Midbrain (tissue), 1 donor: ENCODE measurements around the gene UXT.
A peak's percentile ranks its signal among the peaks of the same experiment; 100 is the strongest.

ENCODE experiments used
- DNase-seq: peaks from one replicate; lab custom pipeline; 2025; lab: John Stamatoyannopoulos, UW

UXT gene

DNA sequence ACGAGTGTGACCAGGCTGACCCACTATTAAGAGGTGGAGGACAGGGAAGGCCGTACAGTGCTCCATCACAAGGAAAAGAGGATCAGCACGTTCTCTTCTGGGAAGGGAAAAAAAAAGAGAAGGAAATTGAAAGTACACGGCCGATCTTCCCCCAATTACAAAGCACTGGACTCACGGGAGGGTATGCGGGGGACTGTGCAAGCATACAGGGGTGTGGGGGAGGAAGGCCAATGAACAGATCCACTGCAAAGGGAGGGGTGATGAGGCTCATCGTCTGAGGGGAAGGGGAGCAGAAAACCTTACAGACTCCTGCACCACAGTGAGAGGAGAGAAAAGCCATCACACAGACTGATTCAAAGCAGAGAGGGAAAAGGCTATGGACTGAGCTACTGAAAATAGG, 9.7 kb downstream of the UXT start:
- DNase-seq: no peak

- DNase-seq: no peak
These were observed 10.6 kb downstream of the UXT start for GRCh38 chrX:47648376-47648775.

DNA sequence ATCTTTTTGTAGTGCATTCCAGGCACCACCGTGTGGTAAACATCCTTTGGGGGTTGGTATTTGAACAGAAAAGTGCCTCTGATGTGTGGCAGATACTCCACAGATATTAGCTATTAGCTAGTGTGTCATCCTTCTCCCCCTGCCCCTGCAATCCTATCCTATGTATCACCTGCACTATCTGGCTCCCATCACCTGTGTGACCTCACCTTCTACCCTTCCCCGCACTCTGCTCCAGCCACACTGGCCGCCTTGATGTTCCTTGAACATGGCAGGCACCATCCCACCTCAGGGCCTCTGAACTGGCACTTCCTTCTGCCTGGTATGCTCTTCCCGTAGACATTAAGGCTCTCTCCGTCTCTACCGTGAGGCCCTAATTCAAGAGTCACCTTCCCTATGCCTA, 12.3 kb downstream of the UXT start:
- DNase-seq: no peak

- DNase-seq: no peak
These were observed 13.4 kb downstream of the UXT start for GRCh38 chrX:47645530-47645929.

- no peak for DNase-seq
These were observed 14.4 kb downstream of the UXT start for GRCh38 chrX:47644557-47645091.

GRCh38 chrX:47643926-47644325, 15.1 kb downstream of the UXT start:
- DNase-seq: peak; percentile 3

- DNase-seq: no peak
These were observed 20.2 kb downstream of the UXT start for GRCh38 chrX:47638816-47639215.

DNA sequence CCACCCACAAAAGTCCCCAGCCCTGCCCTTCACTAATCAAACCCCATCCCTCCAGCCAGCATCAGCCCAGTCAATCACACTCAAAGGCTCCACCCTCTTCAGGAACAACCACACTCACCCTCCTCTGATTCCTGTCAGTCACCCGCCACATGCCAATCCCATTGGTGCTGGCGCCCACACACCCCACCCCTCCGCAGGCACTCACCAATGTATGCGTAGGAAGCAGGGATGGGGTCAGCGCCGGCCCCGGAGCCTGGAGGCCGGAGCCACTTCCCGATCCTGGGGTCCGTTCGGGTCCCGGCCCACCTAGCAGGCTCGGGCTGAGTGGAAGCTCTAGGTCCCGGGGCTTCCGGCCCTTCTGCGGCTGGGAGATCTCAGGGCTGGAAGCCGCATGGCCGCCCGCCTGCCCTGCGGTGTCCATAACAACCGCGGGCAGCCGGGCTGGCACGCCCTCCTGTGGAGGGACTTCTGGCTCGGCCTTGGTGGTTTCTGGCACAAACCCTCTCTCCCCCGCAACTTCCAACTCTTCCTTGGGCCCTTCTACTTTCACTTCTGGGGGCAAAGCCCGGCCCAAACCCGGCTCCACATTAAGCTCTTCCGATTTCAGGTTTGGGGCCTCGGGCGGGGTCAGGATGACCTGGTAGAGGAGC, 21.3 kb downstream of the UXT start:
- DNase-seq: peak; percentile 28

DNA sequence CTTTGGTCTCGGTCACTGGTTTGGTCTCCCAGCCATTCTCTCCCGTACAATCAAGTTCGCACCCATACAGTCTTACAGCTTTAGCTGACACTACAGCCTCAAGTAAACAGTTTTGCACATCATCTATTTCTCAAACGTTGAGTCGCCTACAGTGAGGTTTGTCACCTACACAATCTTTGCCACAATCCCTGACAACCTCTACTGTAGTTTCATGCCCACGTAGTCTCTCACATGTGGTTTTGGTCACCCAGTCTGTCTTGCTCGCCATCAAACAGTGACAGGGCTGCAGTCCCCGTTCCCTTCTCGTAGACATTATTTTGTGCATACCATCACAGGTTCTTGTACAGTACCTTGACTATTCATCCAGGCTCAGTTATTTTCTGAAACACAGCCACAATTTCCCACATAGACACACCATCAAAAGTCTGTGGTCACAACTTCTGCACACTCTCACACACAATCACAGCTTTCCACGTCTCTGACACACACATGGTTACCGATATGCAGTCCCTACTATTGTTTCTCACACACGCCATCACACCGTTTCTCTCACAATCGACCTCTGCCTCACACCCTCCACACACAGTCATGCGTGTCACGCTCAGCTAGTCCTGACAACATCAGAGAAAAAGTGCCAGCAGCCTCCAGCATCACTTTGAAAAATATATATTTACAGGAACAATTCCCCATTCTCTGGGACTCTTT, 24.0 kb downstream of the UXT start:
- DNase-seq: no peak

GRCh38 chrX:47633689-47634590, 25.0 kb downstream of the UXT start:
- DNase-seq: no peak

- DNase-seq: no peak
These were observed 26.3 kb downstream of the UXT start for GRCh38 chrX:47632666-47633065.

DNA sequence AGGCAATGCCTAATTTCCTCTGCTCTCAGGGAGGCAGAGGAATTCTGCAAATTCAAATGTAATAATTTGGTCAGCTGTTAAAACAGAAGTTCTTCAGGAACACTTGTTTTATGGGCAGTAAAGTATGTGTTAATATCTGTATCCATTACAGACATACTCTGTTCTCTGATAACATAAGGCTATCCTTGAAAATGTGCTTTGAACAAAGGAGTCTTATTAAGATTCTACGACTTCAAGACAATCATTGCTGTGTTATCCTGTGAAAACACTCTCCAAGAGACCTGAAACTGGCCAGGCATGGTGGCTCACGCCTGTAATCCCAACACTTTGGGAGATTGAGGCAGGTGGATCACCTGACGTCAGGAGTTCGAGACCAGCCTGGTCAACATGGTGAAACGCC, 27.3 kb downstream of the UXT start:
- no peak for DNase-seq

- no peak for DNase-seq
These were observed 29.4 kb downstream of the UXT start, which contains the start of gene CFP for GRCh38 chrX:47629419-47630200. Gene CFP (minus strand): TSS chrX:47629930. CDS start chrX:47629844, 86 bp downstream.

DNA sequence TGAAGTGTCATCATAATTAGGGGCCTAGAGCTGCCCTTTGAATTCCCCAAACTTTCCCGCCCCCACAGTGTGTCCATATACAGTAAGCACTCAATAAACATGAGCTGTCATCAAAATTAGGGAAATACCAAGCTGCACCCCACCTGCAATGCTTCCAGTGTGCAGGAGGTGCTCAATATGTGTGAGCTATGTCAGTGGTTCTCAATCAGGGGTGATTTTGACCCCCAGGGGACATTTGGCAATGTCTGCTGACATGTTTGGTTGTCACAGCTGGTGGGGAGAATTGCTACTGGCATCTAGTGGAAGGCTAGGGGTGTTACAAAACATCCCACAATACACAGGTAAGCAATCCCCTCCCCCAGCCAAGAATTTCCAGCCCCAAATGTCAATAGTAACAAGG, 30.0 kb downstream of the UXT start:
- no peak for DNase-seq

GRCh38 chrX:47625365-47625764, 33.6 kb downstream of the UXT start:
- no peak for DNase-seq

DNA sequence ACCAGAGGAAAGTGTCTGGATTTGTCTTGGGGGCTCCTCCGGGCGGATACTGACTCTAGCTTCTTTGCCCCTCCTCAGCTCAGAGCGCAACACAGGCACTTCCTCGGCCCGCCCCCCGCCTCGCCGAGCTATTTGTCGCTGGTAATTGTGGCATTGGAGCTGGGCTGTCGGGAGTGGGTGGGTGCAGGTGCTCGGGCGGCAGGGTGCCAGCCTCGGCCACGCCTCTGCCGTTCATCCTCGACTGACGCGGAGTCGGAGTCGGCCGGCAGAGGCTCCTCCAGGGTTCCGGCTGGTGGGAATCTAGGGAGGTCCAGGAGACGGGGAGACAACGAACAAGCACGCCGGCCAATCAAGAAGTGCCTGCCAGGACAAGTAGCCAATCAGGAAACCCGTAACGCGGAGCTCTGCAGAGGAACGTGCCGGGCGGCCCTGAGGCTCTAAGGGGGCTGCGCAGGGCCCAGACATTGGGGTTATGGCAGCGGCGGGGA, 35.4 kb downstream of the UXT start:
- DNase-seq: peak; percentile 36

- DNase-seq: no peak
These were observed 37.1 kb downstream of the UXT start for GRCh38 chrX:47621851-47622250.

- DNase-seq: no peak
These were observed 38.7 kb downstream of the UXT start for GRCh38 chrX:47620303-47620685.

DNA sequence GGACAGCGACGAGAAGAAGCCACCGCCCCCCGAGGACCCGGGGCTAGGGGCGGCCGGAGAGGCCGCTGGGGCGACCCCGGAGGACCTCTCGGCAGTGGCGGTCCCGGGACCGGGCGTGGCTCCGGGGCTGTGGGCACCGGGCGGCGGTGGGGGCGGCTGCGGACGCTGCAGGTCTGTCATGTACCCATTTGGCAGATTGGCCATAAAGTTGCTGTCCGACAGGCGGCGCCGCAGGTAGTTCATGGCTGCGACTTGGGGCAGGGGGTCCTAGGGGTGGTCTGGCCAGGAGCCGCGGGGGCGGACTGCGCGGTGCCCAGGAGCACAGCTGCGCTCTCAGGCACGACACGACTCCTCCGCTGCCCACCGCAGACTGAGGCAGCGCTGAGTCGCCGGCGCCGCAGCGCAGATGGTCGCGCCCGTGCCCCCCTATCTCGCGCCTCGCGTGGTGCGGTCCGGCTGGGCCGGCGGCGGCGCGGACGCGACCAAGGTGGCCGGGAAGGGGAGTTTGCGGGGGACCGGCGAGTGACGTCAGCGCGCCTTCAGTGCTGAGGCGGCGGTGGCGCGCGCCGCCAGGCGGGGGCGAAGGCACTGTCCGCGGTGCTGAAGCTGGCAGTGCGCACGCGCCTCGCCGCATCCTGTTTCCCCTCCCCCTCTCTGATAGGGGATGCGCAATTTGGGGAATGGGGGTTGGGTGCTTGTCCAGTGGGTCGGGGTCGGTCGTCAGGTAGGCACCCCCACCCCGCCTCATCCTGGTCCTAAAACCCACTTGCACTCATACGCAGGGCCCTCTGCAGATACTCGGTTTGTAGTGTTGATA, 39.3 kb downstream of the UXT start, which contains the start of gene SYN1:
SYN1 (minus strand) TSS at position 372 of the 817 bp plus-strand sequence; CDS start at position 243, 129 bp downstream.
- peak; percentile 75 for DNase-seq

DNA sequence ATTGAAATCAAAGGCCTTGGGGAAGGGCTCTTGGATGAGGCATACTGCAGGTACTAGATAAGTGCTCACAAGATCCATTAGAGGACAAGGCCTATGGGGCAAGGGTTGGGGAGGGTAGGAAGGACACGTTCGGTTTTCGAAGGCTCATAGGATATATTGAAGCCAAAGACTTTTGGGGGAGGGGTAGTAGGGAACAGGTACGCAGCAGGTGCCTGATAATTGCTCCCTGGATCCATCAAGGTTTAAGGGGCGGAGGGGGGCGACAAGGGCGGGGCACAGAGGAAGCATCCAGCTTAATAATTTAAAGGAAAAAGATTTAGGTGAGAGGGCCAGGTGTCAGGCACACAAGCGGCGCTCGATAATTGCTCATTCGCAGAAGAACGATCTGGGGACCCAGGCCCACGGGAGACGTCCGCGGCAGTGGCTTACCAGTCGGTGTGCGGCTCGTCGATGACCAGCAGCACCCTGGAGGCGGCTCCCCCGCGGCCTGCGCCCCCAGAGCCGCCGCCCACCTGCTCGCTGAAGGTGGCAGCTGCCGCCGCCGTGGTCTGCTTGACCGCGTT, 40.0 kb downstream of the UXT start:
- DNase-seq: no peak
